Cardiac muscle cell (in vitro differentiated cells and primary cell): ENCODE data around the gene SETBP1. TPM values are rescaled to one million over a fixed set of nuclear protein-coding genes. Genes with fewer than 3 reads are reported as not detected.
A peak's percentile ranks its signal among the peaks of the same experiment; 100 is the strongest.

ENCODE experiments used
- DNase-seq, 2 donors: peaks; one replicate each; pipeline versions ENCODE4 v3.0.0 to v3.0.0-alpha.2; 2010 to 2017; ENCODE audit warnings: low read depth in 1 of 2, low spot score in 1 of 2
- H3K27ac ChIP-seq: fragments of 200-600 bp; sonication (generic); 2 replicates; pipeline ENCODE4 v1.5.1; 2016
- H3K27me3 ChIP-seq: fragments of 200-600 bp; sonication (generic); 2 replicates; pipeline ENCODE4 v1.6.0; 2016; ENCODE audit warnings: control low read depth
- H3K36me3 ChIP-seq: fragments of 200-600 bp; sonication (generic); 2 replicates; pipeline ENCODE4 v1.5.1; 2016; ENCODE audit warnings: control low read depth
- H3K4me1 ChIP-seq: fragments of 200-600 bp; sonication (generic); 2 replicates; pipeline ENCODE4 v1.8.1; 2017; ENCODE audit warnings: low read depth, mild to moderate bottlenecking, mixed run types
- H3K4me3 ChIP-seq: fragments of 200-600 bp; sonication (generic); 2 replicates; pipeline ENCODE4 v1.5.1; 2016; ENCODE audit warnings: mild to moderate bottlenecking
- H3K9me3 ChIP-seq: fragments of 200-600 bp; sonication (generic); 2 replicates; pipeline ENCODE4 v1.5.1; 2017; ENCODE audit warnings: low read depth, mild to moderate bottlenecking, control low read depth
- CTCF ChIP-seq: IDR thresholded peaks from 2 replicates; pipeline ENCODE4 v1.5.1; 2012; ENCODE audit warnings: low read depth, mild to moderate bottlenecking, low read length
- polyA plus RNA-seq: library from polyadenylated mRNA; unstranded; fragments of >200 nt; fragmentation: Nextera tagmentation; extraction: Ambion mirVana; gene quantifications from 2 replicates; pipeline ENCODE4 v1.2.1, GENCODE V29; 2016
- total RNA-seq: library from RNA; depleted of rRNA; stranded (reverse); fragments of >200 nt; gene quantifications from 2 replicates; pipeline ENCODE4 v1.2.3, GENCODE V29; 2016

SETBP1 gene
- total and polyA plus RNA-seq, 2 experiments from 2014 or later, result 6.3 to 30.6 TPM

- Histone ChIP-seq H3K9me3 (no peaks in the 10 kb centered on the region), H3K4me3 (no peak overlapping the region), H3K27me3 (no peaks in the 10 kb centered on the region), H3K4me1 (peaks cover 50% of the 10 kb centered on the region), H3K27ac (no peak overlapping the region), H3K36me3 (no peaks in the 10 kb centered on the region)
- no peak for DNase-seq
- no peak for TF ChIP-seq CTCF
Measured at GRCh38 chr18:44786257-44786656, 105.6 kb downstream of the SETBP1 start.

- no peaks in the 10 kb centered on the region for H3K9me3 ChIP-seq
- DNase-seq, result no peak
- no peak overlapping the region for H3K27ac ChIP-seq
- no peaks in the 10 kb centered on the region for H3K36me3 ChIP-seq
- peaks cover 51% of the 10 kb centered on the region for H3K4me1 ChIP-seq
- H3K4me3 ChIP-seq, result no peak overlapping the region
- H3K27me3 ChIP-seq, result no peaks in the 10 kb centered on the region
- no peak for TF ChIP-seq CTCF
Measured at GRCh38 chr18:44786688-44787087, 106.0 kb downstream of the SETBP1 start.

GRCh38 chr18:44788334-44788733 lies 107.6 kb downstream of the SETBP1 start:
- DNase-seq, result no peak
- Histone ChIP-seq H3K4me1 (peaks cover 57% of the 10 kb centered on the region), H3K27me3 (no peaks in the 10 kb centered on the region), H3K9me3 (no peaks in the 10 kb centered on the region), H3K4me3 (no peak overlapping the region), H3K36me3 (no peaks in the 10 kb centered on the region), H3K27ac (peak overlapping the region; percentile 35)
- TF ChIP-seq CTCF, result no peak

GRCh38 chr18:44789710-44790109 lies 109.0 kb downstream of the SETBP1 start:
- Histone ChIP-seq H3K4me1 (peaks cover 71% of the 10 kb centered on the region), H3K36me3 (no peaks in the 10 kb centered on the region), H3K27ac (peak overlapping the region; percentile 55), H3K4me3 (no peak overlapping the region), H3K9me3 (no peaks in the 10 kb centered on the region), H3K27me3 (no peaks in the 10 kb centered on the region)
- TF ChIP-seq CTCF, result no peak
- peak in 1 of 2 donors; percentile 31 for DNase-seq

- Histone ChIP-seq H3K36me3 (no peaks in the 10 kb centered on the region), H3K27ac (peak overlapping the region; percentile 89), H3K4me3 (no peak overlapping the region), H3K27me3 (no peaks in the 10 kb centered on the region), H3K9me3 (no peaks in the 10 kb centered on the region), H3K4me1 (peaks cover 71% of the 10 kb centered on the region)
- no peak for TF ChIP-seq CTCF
- DNase-seq, result no peak
Measured at GRCh38 chr18:44790860-44791259, 110.2 kb downstream of the SETBP1 start.

GRCh38 chr18:44791520-44791919 lies 110.8 kb downstream of the SETBP1 start:
- Histone ChIP-seq H3K4me1 (peaks cover 68% of the 10 kb centered on the region), H3K4me3 (no peak overlapping the region), H3K27ac (peak overlapping the region; percentile 89), H3K27me3 (no peaks in the 10 kb centered on the region), H3K9me3 (no peaks in the 10 kb centered on the region), H3K36me3 (no peaks in the 10 kb centered on the region)
- DNase-seq, result peak in 1 of 2 donors; percentile 24
- TF ChIP-seq CTCF, result no peak
